ENCODE measurements around the gene ARMCX5.

Gene ARMCX5

GRCh38 chrX:102599084-102599950, at the start of gene ARMCX5:
TSS of gene ARMCX5 (plus strand) at chrX:102599515. CDS start at chrX:102602142, 2,627 bp downstream.
- DNase-seq (ENCODE audit: low read depth, low spot score), result peak; percentile 61

GRCh38 chrX:102558607-102559006, 40.7 kb upstream of the ARMCX5 start:
- no peak for DNase-seq (ENCODE audit: low read depth, low spot score)

GRCh38 chrX:102560423-102561068, 38.8 kb upstream of the ARMCX5 start:
- DNase-seq (ENCODE audit: low read depth, low spot score), result no peak

GRCh38 chrX:102580891-102581290, 18.4 kb upstream of the ARMCX5 start:
- DNase-seq (ENCODE audit: low read depth, low spot score), result no peak

GRCh38 chrX:102593367-102593766, 5.9 kb upstream of the ARMCX5 start:
- no peak for DNase-seq (ENCODE audit: low read depth, low spot score)

GRCh38 chrX:102599951-102600579, 750 bp downstream of the ARMCX5 start:
- DNase-seq (ENCODE audit: low read depth, low spot score), result no peak

GRCh38 chrX:102604327-102604726, 5.0 kb downstream of the ARMCX5 start:
- no peak for DNase-seq (ENCODE audit: low read depth, low spot score)

GRCh38 chrX:102606115-102606514, 6.8 kb downstream of the ARMCX5 start:
- DNase-seq (ENCODE audit: low read depth, low spot score), result no peak

- DNase-seq (ENCODE audit: low read depth, low spot score), result no peak
Measured at GRCh38 chrX:102610905-102611304, 11.6 kb downstream of the ARMCX5 start.

- no peak for DNase-seq (ENCODE audit: low read depth, low spot score)
Measured at GRCh38 chrX:102624105-102624504, 24.8 kb downstream of the ARMCX5 start.

GRCh38 chrX:102627640-102628039, 28.3 kb downstream of the ARMCX5 start:
- no peak for DNase-seq (ENCODE audit: low read depth, low spot score)

GRCh38 chrX:102637561-102637960, 38.2 kb downstream of the ARMCX5 start:
- no peak for DNase-seq (ENCODE audit: low read depth, low spot score)

GRCh38 chrX:102650903-102651241, 51.6 kb downstream of the ARMCX5 start:
- no peak for DNase-seq (ENCODE audit: low read depth, low spot score)

GRCh38 chrX:102651242-102652011, 52.1 kb downstream of the ARMCX5 start, which contains the start of gene GPRASP1:
TSS of gene GPRASP1 (plus strand) at chrX:102651483. CDS start at chrX:102653914, 2,431 bp downstream.
- DNase-seq (ENCODE audit: low read depth, low spot score), result peak; percentile 6

- DNase-seq (ENCODE audit: low read depth, low spot score), result no peak
Measured at GRCh38 chrX:102652031-102652688, 52.8 kb downstream of the ARMCX5 start.

All from brain pericyte (primary cell).